Neural progenitor cell (in vitro differentiated cells): ENCODE measurements around the gene MARCHF3.

Experiments
- EZH2 ChIP-seq: fragments of 200-600 bp; sonication (generic); IDR thresholded peaks from 2 replicates; pipeline ENCODE4 v1.6.1; 2017; ENCODE audit warnings: antibody characterized with exemption, mild to moderate bottlenecking, moderate library complexity
- EZH2phosphoT487 ChIP-seq: fragments of 200-600 bp; sonication (generic); IDR thresholded peaks from 2 replicates; pipeline ENCODE4 v1.6.1; 2017; ENCODE audit warnings: antibody characterized with exemption
- TF ChIP-seq, protein P1 (sequence below): fragments of 200-600 bp; sonication (generic); IDR thresholded peaks from 2 replicates; pipeline ENCODE4 v1.5.1; 2017; ENCODE audit warnings: antibody characterized with exemption, mild to moderate bottlenecking

- TF ChIP-seq, protein P1, sequence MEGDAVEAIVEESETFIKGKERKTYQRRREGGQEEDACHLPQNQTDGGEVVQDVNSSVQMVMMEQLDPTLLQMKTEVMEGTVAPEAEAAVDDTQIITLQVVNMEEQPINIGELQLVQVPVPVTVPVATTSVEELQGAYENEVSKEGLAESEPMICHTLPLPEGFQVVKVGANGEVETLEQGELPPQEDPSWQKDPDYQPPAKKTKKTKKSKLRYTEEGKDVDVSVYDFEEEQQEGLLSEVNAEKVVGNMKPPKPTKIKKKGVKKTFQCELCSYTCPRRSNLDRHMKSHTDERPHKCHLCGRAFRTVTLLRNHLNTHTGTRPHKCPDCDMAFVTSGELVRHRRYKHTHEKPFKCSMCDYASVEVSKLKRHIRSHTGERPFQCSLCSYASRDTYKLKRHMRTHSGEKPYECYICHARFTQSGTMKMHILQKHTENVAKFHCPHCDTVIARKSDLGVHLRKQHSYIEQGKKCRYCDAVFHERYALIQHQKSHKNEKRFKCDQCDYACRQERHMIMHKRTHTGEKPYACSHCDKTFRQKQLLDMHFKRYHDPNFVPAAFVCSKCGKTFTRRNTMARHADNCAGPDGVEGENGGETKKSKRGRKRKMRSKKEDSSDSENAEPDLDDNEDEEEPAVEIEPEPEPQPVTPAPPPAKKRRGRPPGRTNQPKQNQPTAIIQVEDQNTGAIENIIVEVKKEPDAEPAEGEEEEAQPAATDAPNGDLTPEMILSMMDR, result no peak
- TF ChIP-seq EZH2, result no peak
- TF ChIP-seq EZH2phosphoT487, result no peak
Measured at GRCh38 chr5:127051591-127051990, 21.2 kb upstream of the MARCHF3 start.
